Measurements from ENCODE around the gene CD200R1L.

DNA sequence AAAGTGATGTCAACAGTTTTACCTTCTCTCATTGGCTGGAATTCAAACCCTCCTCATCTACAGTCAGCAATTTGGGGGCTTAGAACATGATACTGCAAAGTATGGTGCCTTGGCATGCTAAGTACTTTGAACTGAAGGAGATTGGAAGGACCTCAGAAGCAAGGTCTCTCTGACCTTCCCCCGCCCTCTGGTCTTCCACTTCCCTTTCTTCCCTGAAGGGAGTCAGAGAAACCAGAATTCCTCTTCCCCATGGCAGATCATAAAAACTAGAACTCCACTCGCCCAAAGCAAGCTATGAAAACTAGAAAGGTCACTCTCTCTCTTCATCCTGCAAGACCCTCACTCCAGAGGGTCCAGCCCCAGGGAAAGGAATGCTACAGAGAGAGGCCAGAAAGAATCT is 64.2 kb downstream of the CD200R1L start:
- TF ChIP-seq, protein P1, sequence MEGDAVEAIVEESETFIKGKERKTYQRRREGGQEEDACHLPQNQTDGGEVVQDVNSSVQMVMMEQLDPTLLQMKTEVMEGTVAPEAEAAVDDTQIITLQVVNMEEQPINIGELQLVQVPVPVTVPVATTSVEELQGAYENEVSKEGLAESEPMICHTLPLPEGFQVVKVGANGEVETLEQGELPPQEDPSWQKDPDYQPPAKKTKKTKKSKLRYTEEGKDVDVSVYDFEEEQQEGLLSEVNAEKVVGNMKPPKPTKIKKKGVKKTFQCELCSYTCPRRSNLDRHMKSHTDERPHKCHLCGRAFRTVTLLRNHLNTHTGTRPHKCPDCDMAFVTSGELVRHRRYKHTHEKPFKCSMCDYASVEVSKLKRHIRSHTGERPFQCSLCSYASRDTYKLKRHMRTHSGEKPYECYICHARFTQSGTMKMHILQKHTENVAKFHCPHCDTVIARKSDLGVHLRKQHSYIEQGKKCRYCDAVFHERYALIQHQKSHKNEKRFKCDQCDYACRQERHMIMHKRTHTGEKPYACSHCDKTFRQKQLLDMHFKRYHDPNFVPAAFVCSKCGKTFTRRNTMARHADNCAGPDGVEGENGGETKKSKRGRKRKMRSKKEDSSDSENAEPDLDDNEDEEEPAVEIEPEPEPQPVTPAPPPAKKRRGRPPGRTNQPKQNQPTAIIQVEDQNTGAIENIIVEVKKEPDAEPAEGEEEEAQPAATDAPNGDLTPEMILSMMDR (IDR thresholded peaks at IDR 0.05) = no peak
- no peak for TF ChIP-seq POLR2A (IDR thresholded peaks at IDR 0.05)

Data from heart left ventricle (tissue), 13 donors.